T-helper 17 cell (primary cell): ENCODE data around the gene DHODH. TPM values are rescaled to one million over a fixed set of nuclear protein-coding genes. Genes with fewer than 3 reads are reported as not detected.

Experiments
- ATAC-seq: fragments of 150-1000 bp; cut with Tn5 transposase; 2 replicates; pipeline ENCODE4 v1.10.0; 2021; ENCODE audit warnings: mild to moderate bottlenecking, moderate library complexity
- DNase-seq, 3 donors: peaks; one replicate each; pipeline versions ENCODE4 v3.0.0 to v3.0.0-alpha.2; 2020 to 2021
- H3K9me3 ChIP-seq: one replicate; pipeline ENCODE4 v1.7.0; 2013; ENCODE audit warnings: low read length, mild to moderate bottlenecking; ENCODE audit not compliant: control insufficient read depth, poor library complexity, severe bottlenecking
- H3K27ac Mint-ChIP-seq: one replicate; pipeline ENCODE4 v1.8.0; 2022; ENCODE audit warnings: mild to moderate bottlenecking, moderate library complexity, mixed read lengths
- H3K27me3 Mint-ChIP-seq: one replicate; pipeline ENCODE4 v1.8.0; 2022; ENCODE audit warnings: mixed read lengths
- H3K36me3 Mint-ChIP-seq: one replicate; pipeline ENCODE4 v1.8.0; 2022; ENCODE audit warnings: low read depth, mixed read lengths
- H3K4me1 Mint-ChIP-seq: one replicate; pipeline ENCODE4 v1.8.0; 2022; ENCODE audit warnings: mild to moderate bottlenecking, mixed read lengths
- H3K4me3 Mint-ChIP-seq: one replicate; pipeline ENCODE4 v1.8.0; 2022; ENCODE audit warnings: mild to moderate bottlenecking, moderate library complexity, mixed read lengths
- total RNA-seq, 4 donors: library from RNA in 2 of 4; stranded (reverse) in 2 of 4; gene quantifications; one replicate each; pipeline ENCODE4 v1.2.3 and lab custom pipeline; 2022 to 2026

The DHODH gene
- total RNA-seq, 2 donors from 2014 or later, result 5.0 to 5.9 TPM

DNA sequence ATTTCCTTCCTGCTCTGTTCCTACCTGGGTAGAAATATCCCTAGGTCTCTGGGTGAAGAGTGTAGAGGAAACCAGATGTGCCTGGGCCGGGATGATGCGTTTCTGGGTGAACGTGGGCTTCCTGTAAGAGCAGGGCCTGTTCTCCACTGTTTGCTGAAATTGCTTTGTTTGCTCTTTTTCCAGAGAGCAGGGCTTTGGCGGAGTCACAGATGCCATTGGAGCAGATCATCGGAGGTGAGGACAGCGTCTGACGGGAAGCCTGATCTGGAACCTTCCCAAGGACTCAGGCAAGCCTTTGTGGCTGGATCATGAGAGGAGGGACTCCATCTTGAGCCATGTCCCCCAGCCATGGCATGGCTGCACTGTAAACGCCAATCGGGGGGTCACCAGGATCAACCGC is 15.4 kb downstream of the DHODH start:
- no peaks in the 10 kb centered on the region for H3K27me3 Mint-ChIP-seq
- H3K4me3 Mint-ChIP-seq, result no peak overlapping the region
- peaks cover 8% of the 10 kb centered on the region for H3K36me3 Mint-ChIP-seq
- DNase-seq (no peak), ATAC-seq (no peak)
- H3K4me1 Mint-ChIP-seq, result no peaks in the 10 kb centered on the region
- no peak overlapping the region for H3K27ac Mint-ChIP-seq
- H3K9me3 ChIP-seq, result no peaks in the 10 kb centered on the region

DNA sequence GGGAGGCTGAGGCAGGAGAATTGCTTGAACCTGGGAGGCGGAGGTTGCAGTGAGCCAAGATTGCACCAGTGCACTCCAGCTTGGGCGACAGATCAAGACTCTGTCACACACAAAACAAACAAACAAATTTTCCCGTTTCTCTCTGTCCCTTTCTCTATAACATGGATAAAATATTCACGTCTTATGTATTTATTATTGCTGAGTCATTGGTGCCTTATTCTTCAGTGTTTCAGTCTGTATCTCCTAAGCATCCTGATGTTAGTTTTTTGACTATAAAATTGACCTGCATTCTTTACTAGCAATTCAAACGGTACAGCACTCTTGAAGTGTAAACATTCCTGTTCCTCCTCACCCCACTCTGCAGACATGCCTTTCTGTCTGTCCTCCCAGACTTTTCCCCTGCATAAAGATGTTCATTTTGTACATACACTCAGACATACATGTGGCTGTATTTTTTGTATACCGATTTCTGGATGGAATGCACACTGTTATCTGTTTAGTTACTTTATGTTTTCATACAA is 16.4 kb downstream of the DHODH start:
- no peaks in the 10 kb centered on the region for H3K27me3 Mint-ChIP-seq
- DNase-seq, result no peak
- no peak overlapping the region for H3K27ac Mint-ChIP-seq
- no peak overlapping the region for H3K4me3 Mint-ChIP-seq
- peaks cover 8% of the 10 kb centered on the region for H3K36me3 Mint-ChIP-seq
- H3K4me1 Mint-ChIP-seq, result no peaks in the 10 kb centered on the region
- no peaks in the 10 kb centered on the region for H3K9me3 ChIP-seq
- ATAC-seq, result no peak

DNA sequence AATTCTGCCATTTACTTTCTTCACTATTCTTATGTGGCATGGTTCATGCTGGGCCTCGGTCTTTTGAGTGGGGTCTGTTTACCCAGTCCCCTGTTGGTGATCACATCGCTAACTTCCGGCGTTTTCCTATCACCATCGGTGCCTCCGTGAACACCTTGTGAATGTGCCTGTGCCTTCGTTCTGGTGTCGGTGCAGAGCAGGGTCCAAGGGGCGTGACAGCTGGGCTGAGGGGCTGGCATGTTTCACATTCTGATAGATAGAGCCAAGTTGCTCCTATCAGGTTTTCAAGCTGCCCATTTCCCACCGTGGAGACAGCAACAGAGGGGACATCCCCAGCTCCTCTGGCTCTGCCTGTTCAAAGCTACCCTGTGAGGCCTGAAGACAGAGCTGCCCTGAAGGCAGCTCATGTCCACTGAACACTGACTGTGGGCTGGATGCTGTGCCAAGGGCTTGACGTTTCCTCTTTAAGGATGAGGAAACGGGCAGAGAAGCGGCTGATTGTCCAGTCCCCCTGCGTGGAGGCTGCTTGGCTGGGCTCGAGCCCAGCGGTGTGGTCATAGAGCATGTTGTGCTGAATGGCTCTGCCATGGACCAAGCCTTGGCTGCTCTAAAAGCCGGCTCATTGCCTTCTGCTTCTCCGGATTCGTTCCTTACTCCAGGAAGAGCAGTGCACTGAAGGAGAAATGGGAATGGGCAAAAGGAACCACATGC is 17.0 kb downstream of the DHODH start:
- H3K36me3 Mint-ChIP-seq, result peaks cover 8% of the 10 kb centered on the region
- no peaks in the 10 kb centered on the region for H3K27me3 Mint-ChIP-seq
- DNase-seq (no peak), ATAC-seq (no peak)
- H3K4me1 Mint-ChIP-seq, result no peaks in the 10 kb centered on the region
- H3K27ac Mint-ChIP-seq, result no peak overlapping the region
- no peaks in the 10 kb centered on the region for H3K9me3 ChIP-seq
- no peak overlapping the region for H3K4me3 Mint-ChIP-seq

DNA sequence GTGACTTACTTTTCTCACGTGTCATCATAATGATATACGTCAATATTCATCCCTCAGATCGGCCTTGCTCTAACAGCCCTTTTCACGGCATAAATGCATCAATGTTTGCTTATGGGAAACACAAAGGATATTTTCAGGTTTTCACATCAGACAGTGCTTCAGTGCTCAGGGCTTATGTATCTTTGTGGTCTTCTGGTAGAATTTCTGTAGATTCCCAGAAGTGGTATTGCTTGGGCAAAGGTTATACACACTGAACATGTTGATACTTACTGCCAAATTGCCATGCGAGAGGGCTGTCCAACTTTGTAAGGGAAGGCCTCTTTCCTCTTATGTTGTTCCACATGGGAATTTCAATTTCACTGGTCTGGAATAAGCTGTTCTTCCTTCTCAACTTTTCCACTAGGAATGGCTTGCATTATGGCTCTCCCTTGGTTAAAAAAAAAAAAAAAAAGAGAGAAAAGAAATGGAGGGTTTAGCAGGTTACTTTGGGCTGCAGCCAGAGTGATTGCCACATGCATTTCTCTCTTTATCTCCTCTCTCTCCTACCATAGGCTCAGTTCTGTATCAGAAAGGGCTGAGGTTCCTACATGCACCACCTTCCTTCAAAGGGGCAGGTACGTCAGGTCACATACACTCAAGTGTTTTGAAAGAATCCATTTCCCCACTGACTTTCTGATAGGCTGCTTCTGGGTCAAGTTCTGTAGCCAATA is 19.3 kb downstream of the DHODH start:
- Mint-ChIP-seq H3K4me1 (no peaks in the 10 kb centered on the region), H3K36me3 (peaks cover 4% of the 10 kb centered on the region), H3K4me3 (no peak overlapping the region), H3K27me3 (no peaks in the 10 kb centered on the region), H3K27ac (no peak overlapping the region)
- DNase-seq (no peak), ATAC-seq (no peak)
- no peaks in the 10 kb centered on the region for H3K9me3 ChIP-seq

DNA sequence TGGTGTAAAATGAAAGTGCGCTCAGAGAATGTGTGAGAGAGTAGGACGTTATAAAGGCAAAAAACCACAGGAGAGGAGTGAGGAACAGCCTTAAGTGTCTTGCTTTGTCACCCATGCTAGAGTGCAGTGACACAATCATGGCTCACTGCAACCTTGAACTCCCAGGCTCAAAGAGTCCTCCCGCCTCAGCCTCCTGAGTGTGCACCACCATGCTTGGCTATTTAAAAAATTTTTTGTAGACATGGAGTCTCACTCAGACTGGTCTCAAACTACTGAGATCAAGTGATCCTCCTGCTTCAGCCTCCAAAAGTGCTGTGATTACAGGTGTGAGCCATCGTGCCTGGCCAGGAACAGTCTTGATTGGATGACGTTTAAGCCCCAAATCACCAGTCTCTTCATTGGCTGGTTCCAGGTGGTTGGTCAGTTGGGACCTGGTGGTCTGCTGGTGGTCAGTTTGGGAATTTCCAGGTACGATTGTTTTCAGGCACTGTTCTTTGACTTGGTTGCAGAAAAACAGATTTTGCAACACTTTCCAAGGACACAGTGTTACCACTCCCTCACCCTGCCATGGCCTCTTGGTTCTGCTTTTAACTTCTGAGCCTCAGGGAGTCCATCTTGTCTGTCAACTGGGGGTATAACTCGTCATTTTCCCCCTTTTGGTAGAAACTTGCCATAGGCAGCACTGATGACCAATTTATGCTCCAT is 21.2 kb downstream of the DHODH start:
- Mint-ChIP-seq H3K4me1 (no peaks in the 10 kb centered on the region), H3K4me3 (no peak overlapping the region), H3K27me3 (no peaks in the 10 kb centered on the region), H3K27ac (no peak overlapping the region), H3K36me3 (peaks cover 4% of the 10 kb centered on the region)
- ATAC-seq (no peak), DNase-seq (no peak)
- no peaks in the 10 kb centered on the region for H3K9me3 ChIP-seq

DNA sequence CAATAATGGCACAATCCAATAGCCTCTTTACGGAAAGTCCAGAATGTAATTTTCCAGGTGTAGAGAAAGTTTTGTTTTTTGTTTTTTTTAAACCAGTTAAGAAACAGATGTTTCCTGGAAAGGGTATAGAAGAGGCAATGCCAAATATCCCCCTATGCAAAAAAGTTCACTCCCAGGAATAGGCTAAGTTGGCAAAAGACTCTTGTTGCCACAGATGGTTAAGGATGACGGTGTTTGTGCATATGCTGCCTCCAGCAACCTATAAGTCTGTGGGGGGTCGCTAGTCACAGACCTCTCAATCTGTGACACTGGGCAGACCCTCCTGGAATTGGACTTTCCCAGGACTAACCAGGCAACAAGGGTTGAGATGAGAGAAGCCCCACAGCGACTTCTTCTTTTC is 24.9 kb downstream of the DHODH start:
- no peaks in the 10 kb centered on the region for H3K9me3 ChIP-seq
- Mint-ChIP-seq H3K36me3 (no peaks in the 10 kb centered on the region), H3K4me1 (no peaks in the 10 kb centered on the region), H3K4me3 (no peak overlapping the region), H3K27ac (no peak overlapping the region), H3K27me3 (no peaks in the 10 kb centered on the region)
- DNase-seq (no peak), ATAC-seq (no peak)

DNA sequence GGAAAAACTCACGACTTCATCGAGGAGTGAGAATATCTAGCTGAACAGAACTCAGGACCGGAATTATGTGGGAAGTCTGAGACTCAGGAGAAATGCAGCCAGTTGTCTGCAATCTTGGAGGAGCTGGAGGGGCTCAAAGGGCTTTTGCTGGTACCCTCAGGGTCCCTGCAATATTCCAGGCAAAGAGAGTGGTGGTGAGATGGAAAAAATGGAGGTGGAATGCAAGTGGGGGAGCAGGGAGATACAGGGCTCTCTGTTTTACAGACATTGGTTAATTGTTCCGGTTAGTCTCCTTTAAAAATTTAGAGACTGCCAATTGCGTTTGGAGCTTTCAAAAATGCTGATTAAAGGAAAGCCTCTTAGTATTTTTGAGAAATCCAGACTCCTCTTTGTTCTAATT is 27.6 kb downstream of the DHODH start:
- ATAC-seq (no peak), DNase-seq (no peak)
- Mint-ChIP-seq H3K36me3 (no peaks in the 10 kb centered on the region), H3K27me3 (no peaks in the 10 kb centered on the region), H3K4me3 (no peak overlapping the region), H3K27ac (no peak overlapping the region), H3K4me1 (no peaks in the 10 kb centered on the region)
- H3K9me3 ChIP-seq, result no peaks in the 10 kb centered on the region

DNA sequence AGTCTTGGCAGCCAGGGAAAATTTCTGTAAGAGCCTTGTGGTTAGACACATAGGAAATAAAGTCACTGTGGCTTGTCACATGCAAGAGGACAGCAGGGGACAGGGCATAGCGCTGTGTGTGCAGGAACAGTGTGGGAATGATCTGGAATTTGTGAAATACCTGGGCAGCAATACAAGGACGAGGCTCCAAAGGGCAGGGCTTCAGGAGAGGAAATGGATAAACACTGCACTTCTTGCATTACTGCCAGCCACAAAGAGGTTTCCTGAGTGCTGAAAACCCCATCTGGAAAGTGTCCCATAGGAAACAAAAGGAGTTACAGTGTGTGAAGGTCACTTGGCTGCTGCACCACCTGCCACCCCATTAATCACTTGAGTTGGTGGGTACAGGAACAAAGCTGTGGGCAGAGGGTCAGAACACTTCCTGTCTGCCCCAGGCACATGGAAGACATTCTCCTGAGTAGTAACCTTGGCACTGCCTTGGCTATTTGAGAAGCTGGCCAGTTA is 33.7 kb downstream of the DHODH start:
- no peak for ATAC-seq
- Mint-ChIP-seq H3K4me1 (no peaks in the 10 kb centered on the region), H3K27me3 (no peaks in the 10 kb centered on the region), H3K27ac (no peak overlapping the region), H3K4me3 (no peak overlapping the region), H3K36me3 (no peaks in the 10 kb centered on the region)
- DNase-seq, result no peak
- H3K9me3 ChIP-seq, result no peaks in the 10 kb centered on the region

DNA sequence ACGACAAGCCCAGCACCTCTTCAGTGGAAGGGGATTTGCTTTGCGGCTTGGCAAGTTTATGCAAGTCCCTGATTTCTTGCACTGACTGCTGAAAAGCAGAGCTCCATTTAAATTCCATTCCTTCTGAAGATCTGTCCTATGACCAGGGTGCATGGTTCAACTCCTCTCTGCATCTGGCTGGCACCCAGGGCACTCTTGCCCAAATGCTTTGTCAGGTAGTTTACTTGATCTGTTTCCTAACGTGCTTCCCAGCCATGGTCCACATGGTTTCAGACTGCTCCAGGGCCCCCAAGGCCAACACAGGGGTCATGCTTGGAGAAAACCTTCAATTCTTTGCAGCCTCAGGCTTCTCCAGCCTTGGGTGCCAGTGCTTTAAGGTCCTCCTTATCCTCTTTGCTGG is 34.5 kb downstream of the DHODH start:
- H3K4me3 Mint-ChIP-seq, result no peak overlapping the region
- no peak for DNase-seq

DNA sequence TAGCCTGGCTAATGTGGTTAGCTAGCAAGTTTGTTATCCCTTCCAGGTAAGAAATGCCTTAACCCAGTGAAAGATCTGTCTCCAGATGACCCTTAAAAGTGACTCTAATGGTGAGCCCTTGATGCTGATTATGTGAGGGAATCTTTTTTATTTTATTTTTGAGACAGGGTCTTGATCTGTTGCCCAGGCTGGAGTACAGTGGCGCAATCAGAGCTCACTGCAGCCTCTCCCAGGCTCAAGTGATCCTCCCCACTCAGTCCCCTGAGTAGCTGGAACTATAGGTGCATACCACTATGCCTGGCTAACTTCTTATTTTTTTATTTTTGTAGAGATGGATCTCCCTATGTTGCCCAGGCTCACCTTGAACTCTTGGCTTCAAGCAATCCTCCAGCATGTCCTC is 35.0 kb downstream of the DHODH start:
- no peaks in the 10 kb centered on the region for H3K27me3 Mint-ChIP-seq
- H3K9me3 ChIP-seq, result no peaks in the 10 kb centered on the region
- H3K4me3 Mint-ChIP-seq, result no peak overlapping the region
- H3K36me3 Mint-ChIP-seq, result no peaks in the 10 kb centered on the region
- ATAC-seq, result no peak
- H3K27ac Mint-ChIP-seq, result no peak overlapping the region
- no peak for DNase-seq
- no peaks in the 10 kb centered on the region for H3K4me1 Mint-ChIP-seq

More for the DNA sequence above, 34.5 kb downstream of the DHODH start:
- no peak overlapping the region for H3K27ac Mint-ChIP-seq
- no peaks in the 10 kb centered on the region for H3K4me1 Mint-ChIP-seq
- H3K9me3 ChIP-seq, result no peaks in the 10 kb centered on the region
- no peaks in the 10 kb centered on the region for H3K27me3 Mint-ChIP-seq
- no peaks in the 10 kb centered on the region for H3K36me3 Mint-ChIP-seq
- ATAC-seq, result no peak

DNA sequence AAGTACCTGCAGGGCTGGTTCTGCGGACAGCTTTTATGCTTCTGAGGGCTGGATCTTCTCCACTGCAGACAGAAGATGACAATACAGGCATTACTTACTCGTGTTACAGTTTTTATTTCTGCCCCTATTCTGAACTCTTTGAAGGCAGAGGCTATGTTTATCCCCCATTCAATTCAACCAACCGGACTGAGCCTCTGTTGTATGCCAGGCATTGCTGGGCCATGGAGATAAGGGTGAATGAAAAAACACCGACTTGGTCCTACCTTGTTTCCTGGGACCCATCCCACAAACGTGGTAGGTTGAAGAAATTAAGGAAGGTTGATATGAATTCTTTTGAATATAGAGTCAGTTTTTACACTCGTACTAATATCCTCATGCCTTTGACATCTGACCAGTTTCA is 35.8 kb downstream of the DHODH start:
- H3K27me3 Mint-ChIP-seq, result no peaks in the 10 kb centered on the region
- H3K4me1 Mint-ChIP-seq, result no peaks in the 10 kb centered on the region
- ATAC-seq (no peak), DNase-seq (no peak)
- no peak overlapping the region for H3K27ac Mint-ChIP-seq
- no peaks in the 10 kb centered on the region for H3K9me3 ChIP-seq
- H3K36me3 Mint-ChIP-seq, result no peaks in the 10 kb centered on the region
- no peak overlapping the region for H3K4me3 Mint-ChIP-seq

DNA sequence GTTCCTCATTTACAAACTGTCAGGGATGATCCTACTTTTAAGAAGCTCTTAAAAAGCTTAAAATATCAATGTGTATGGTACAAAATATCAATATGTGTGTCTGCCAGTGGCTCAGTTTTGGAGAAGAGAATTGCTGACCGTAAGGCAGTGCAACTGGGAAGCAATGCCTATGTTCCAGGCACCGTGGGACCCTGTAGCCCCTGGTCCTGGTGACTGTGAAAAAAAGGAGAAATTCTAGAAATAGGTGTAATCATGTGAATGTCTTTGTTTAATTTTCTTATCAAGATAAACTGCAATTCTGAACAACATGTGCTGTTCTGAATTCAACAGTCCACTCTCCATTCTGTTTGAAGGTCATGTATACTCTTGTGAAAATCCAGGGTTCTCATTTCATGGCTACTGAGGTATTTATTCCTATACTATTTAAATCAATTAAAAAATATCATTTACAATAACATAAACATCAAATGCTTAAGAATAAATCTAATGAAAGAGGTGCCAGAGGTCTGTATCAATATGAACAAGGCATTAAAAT is 36.3 kb downstream of the DHODH start:
- Mint-ChIP-seq H3K4me1 (no peaks in the 10 kb centered on the region), H3K36me3 (no peaks in the 10 kb centered on the region), H3K27me3 (no peaks in the 10 kb centered on the region), H3K27ac (no peak overlapping the region), H3K4me3 (no peak overlapping the region)
- H3K9me3 ChIP-seq, result no peaks in the 10 kb centered on the region
- DNase-seq (no peak), ATAC-seq (no peak)

DNA sequence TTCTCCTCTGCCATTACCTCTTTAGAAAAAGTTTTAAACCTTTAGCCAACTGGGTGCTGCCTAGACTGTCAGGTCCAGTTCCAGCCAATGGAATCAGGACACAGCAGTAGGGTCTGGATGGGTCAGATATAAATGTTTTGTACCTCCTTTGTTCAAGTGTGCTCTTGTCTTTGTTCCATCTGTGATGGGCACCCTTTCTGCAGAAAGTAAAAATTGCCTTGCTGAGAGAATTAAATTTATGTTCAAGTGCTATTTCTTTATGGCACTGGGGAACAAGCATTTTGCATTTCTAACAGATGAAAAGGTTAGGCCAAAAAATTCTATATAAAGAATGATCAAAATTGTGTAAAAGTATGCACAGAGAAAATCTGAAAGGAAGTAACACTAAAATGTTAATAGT is 40.6 kb downstream of the DHODH start:
- no peaks in the 10 kb centered on the region for H3K4me1 Mint-ChIP-seq
- H3K27me3 Mint-ChIP-seq, result no peaks in the 10 kb centered on the region
- H3K4me3 Mint-ChIP-seq, result no peak overlapping the region
- ATAC-seq (no peak), DNase-seq (no peak)
- no peak overlapping the region for H3K27ac Mint-ChIP-seq
- H3K36me3 Mint-ChIP-seq, result no peaks in the 10 kb centered on the region
- no peaks in the 10 kb centered on the region for H3K9me3 ChIP-seq
